Nephron progenitor cell (in vitro differentiated cells): ENCODE measurements around the gene GID8.
A peak's percentile ranks its signal among the peaks of the same experiment; 100 is the strongest.

ENCODE experiments used
- DNase-seq: peaks from one replicate; pipeline ENCODE4 v3.0.0; 2021
- H3K27ac Mint-ChIP-seq: 2 replicates; pipeline ENCODE4 v1.8.0; 2021; ENCODE audit warnings: mild to moderate bottlenecking, moderate library complexity, mixed read lengths
- H3K27me3 Mint-ChIP-seq: 2 replicates; pipeline ENCODE4 v1.8.0; 2021; ENCODE audit warnings: mild to moderate bottlenecking, low read depth, mixed read lengths; ENCODE audit not compliant: poor library complexity
- H3K36me3 Mint-ChIP-seq: 2 replicates; pipeline ENCODE4 v1.8.0; 2021; ENCODE audit warnings: low read depth, mixed read lengths
- H3K4me1 Mint-ChIP-seq: 2 replicates; pipeline ENCODE4 v1.8.0; 2021; ENCODE audit warnings: mixed read lengths
- H3K4me3 Mint-ChIP-seq: 2 replicates; pipeline ENCODE4 v1.8.0; 2021; ENCODE audit warnings: mild to moderate bottlenecking, moderate library complexity, mixed read lengths
- H3K9me3 Mint-ChIP-seq: 2 replicates; pipeline ENCODE4 v1.8.0; 2021; ENCODE audit warnings: mild to moderate bottlenecking, moderate library complexity, mixed read lengths
- TF ChIP-seq, protein P1 (sequence below): fragments of 200-600 bp; sonication (generic); IDR thresholded peaks from 2 replicates; pipeline ENCODE4 v1.5.0; 2021; ENCODE audit warnings: antibody characterized with exemption

Gene GID8

GRCh38 chr20:62900692-62901584, 37.0 kb upstream of the GID8 start:
- H3K27me3 Mint-ChIP-seq: no peaks in the 10 kb centered on the region
- no peaks in the 10 kb centered on the region for H3K9me3 Mint-ChIP-seq
- TF ChIP-seq, protein P1, sequence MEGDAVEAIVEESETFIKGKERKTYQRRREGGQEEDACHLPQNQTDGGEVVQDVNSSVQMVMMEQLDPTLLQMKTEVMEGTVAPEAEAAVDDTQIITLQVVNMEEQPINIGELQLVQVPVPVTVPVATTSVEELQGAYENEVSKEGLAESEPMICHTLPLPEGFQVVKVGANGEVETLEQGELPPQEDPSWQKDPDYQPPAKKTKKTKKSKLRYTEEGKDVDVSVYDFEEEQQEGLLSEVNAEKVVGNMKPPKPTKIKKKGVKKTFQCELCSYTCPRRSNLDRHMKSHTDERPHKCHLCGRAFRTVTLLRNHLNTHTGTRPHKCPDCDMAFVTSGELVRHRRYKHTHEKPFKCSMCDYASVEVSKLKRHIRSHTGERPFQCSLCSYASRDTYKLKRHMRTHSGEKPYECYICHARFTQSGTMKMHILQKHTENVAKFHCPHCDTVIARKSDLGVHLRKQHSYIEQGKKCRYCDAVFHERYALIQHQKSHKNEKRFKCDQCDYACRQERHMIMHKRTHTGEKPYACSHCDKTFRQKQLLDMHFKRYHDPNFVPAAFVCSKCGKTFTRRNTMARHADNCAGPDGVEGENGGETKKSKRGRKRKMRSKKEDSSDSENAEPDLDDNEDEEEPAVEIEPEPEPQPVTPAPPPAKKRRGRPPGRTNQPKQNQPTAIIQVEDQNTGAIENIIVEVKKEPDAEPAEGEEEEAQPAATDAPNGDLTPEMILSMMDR: no peak
- H3K4me1 Mint-ChIP-seq: peaks cover 38% of the 10 kb centered on the region
- H3K4me3 Mint-ChIP-seq: no peak overlapping the region
- peaks cover 38% of the 10 kb centered on the region for H3K36me3 Mint-ChIP-seq
- peak overlapping the region; percentile 85 for H3K27ac Mint-ChIP-seq
- no peak for DNase-seq

DNA sequence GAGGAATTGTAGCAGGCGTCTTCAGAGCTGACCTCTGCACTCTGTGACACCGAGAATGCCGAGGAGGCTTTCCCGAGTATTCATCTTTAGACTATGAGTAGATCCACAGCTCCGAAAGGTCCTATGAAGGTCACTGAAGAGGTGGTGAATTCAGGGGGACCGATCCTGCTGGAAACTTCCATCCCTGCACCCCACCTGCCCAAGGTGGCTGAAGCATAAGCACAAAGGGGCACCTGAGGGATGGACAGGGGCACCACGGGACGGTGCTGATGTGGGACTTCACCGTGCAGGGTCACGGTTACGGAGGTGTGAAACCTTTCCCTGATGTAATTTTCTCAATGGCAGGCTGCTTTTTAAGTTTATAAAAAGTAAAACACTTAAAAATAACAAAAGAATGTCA, 36.1 kb upstream of the GID8 start:
- DNase-seq: no peak
- H3K4me1 Mint-ChIP-seq: peaks cover 36% of the 10 kb centered on the region
- TF ChIP-seq, protein P1: no peak
- peak overlapping the region; percentile 85 for H3K27ac Mint-ChIP-seq
- no peak overlapping the region for H3K4me3 Mint-ChIP-seq
- no peaks in the 10 kb centered on the region for H3K27me3 Mint-ChIP-seq
- H3K9me3 Mint-ChIP-seq: no peaks in the 10 kb centered on the region
- peaks cover 44% of the 10 kb centered on the region for H3K36me3 Mint-ChIP-seq

DNA sequence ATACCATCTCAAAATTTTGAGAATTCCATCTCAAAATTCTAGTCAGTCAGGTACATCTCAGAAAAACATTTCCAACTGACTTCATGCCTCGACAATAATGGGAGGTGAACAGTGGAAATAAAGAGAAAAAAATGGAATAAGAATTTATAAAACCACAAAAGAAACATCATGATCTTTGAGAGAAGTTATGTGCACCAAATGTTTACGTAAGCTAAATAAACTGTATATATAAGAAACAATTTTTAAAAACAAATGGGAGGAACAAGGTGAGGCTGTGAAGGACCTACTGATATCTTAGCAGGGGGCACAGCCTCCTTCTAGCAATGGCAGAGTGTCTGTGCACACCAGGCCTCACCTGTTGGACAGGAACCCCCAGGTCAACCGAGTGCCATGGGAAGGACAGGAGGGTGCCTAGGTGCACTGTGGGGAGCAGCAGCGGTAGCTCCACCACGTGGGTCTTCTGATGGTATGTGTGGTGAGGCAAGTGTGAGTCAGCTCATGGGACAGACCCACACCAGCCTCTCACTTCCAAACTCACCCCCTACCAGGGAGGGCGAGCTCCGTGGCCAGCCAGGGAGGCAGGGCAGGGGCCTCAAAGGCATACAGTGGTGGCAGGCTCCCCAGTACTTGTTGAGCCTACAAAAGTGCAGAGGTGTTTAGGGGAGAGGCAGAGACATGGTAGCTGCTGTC, 34.9 kb upstream of the GID8 start:
- Mint-ChIP-seq H3K4me3 (no peak overlapping the region), H3K27ac (peak overlapping the region; percentile 29), H3K27me3 (no peaks in the 10 kb centered on the region), H3K9me3 (no peaks in the 10 kb centered on the region), H3K4me1 (peaks cover 28% of the 10 kb centered on the region), H3K36me3 (peaks cover 54% of the 10 kb centered on the region)
- no peak for DNase-seq
- TF ChIP-seq, protein P1: no peak

GRCh38 chr20:62905536-62906117, 32.3 kb upstream of the GID8 start:
- Mint-ChIP-seq H3K27ac (no peak overlapping the region), H3K4me3 (no peak overlapping the region), H3K9me3 (no peaks in the 10 kb centered on the region), H3K4me1 (peaks cover 3% of the 10 kb centered on the region), H3K36me3 (peaks cover 75% of the 10 kb centered on the region), H3K27me3 (no peaks in the 10 kb centered on the region)
- DNase-seq: no peak
- TF ChIP-seq, protein P1: no peak

DNA sequence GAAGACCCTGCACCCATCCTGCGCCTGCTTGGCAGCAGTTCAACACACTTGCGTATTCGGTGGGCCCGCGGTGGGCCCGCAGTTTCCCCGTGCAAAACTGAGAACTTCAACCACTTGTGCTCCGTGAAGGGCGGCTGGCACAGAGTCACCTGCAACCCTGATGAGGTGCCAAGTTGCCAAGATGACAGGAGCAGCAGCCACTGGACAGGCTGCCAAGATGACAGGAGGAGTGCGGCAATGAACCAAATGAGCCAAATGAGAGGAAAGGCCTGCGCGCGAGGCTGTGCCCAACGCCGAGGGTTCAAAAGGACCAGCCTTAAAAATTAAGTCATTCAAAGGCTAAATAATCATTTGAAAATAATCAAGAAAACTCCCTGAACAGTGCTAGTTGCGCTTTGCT, 31.7 kb upstream of the GID8 start:
- DNase-seq: no peak
- Mint-ChIP-seq H3K4me1 (no peaks in the 10 kb centered on the region), H3K36me3 (peaks cover 79% of the 10 kb centered on the region), H3K27ac (peak overlapping the region; percentile 22), H3K27me3 (no peaks in the 10 kb centered on the region), H3K9me3 (no peaks in the 10 kb centered on the region), H3K4me3 (no peak overlapping the region)
- TF ChIP-seq, protein P1: no peak
